HG02870 (cell line): Measurements from ENCODE around the gene ZNF181.
"Not testable (repeated sequence)": the region's sequence is repeated elsewhere in the genome, so short reads cannot be mapped to it uniquely, and the experiment has no call there.

ENCODE experiments used
- ATAC-seq: cut with Tn5 transposase; IDR thresholded peaks from one replicate; pipeline ENCODE4 v1.9.1; 2021; ENCODE audit warnings: mild to moderate bottlenecking, moderate library complexity; ENCODE audit not compliant: unreplicated experiment

Gene ZNF181

DNA sequence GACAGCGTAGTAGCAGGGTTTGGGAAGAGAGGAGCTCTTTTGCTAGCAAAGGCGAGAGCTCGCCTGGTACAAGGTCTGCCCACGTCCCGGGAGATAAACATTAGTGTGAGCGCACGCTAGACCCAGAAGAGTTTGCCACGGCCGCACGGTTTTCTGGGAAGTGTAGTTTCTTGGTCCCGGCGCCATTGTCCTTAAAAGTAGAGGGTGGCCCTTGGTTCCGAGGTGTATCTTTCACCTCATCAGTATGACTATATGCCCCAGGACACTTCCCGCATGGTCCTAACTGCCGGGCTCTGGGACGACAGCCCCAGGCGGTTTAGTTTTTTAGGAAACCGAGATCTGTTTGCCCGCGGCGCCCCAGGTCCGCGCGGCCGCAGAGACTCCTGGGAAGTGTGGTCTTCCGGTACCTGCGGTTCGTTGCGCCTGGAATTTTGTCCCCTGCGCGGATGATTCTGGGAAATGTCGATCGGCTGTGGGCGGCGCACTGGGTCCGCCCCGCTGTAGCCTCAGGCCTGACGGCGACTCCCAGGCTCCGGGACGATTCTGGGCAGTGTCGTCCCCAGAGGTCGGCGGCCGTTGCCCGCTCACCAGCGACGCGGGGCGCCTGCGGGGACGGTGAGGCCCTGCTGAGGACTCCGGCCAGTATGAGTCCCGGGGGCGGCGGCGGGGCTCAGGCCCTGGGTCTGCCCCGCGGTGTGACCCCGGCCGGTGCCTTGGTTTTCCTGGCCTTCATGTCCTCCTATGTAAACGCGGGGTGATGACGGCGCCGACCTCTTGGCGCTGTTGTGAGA is at the start of gene ZNF181:
Gene ZNF181 (plus strand): TSS at position 498 of the 791 bp plus-strand sequence. CDS start 795 bp downstream, outside the sequence.
- peak; percentile 75 for ATAC-seq

DNA sequence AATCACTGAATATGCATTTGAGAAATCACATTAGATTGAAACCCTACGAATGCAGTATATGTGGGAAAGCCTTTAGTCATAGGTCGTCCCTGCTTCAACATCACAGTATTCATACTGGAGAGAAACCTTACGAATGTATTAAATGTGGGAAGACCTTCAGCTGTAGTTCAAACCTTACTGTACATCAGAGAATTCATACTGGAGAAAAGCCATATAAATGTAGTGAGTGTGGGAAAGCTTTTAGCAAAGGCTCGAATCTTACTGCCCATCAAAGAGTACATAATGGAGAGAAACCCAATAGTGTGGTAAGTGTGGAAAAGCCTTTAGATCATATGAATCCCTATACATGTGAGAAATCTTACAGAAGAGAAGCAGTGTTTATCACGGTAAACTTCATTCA is 48.8 kb upstream of the ZNF181 start:
- not testable (repeated sequence) for ATAC-seq

DNA sequence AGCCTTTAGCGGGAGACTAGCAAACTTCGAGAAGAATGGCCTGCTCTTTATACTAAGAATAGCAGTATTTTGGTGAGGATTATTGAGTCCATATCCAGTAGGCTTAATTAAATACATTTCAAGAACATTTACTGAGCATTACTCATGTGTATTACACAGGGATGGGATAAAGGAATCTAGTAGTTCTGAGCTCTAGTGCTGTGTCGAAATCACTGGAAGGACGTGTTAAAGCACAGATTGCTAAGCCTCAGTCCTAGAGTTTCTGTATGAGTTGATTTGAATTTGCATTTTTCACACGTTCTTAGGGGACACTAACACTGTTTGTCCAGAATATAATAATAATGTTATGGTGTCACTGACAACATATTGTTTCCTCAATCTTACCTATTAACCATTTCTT is 47.6 kb upstream of the ZNF181 start:
- no peak for ATAC-seq

DNA sequence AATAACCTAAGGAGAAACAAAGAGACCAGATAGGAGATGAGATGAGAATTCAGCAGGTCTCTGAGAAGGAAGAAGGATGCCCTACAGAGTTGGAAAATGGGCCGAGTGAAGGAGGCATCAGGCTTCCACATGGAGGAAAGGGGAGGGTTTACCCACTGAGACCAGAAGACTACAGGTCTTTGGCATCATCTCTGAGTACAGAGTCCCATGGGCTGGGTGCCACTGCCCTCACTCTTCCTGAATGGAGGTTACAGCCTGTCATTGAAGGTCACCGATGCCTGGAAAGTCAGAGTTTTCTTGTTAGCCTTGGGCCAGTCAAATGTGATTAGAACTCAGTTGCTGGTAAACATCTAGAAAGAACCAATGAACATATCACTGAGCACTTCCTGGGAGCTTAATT is 46.7 kb upstream of the ZNF181 start:
- no peak for ATAC-seq

DNA sequence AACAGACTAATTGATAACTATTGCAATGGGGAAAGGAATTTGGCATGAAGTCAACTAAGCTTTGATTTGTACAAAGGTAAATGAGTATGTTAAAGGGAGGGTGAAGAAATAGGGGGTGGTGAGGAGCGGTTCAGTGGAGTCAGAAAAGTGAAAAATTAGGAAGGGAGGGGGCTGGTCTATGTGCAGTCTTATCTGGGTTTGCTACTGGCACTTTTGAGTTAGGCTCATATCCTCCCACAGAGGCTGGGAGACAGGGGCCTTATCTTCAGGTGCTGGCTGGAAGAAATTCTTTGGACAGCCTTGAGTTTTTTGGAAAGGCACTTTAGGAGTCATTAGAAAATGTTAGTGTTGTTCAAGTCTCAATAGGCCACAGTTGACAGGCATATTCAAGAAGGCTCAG is 45.5 kb upstream of the ZNF181 start:
- no peak for ATAC-seq

DNA sequence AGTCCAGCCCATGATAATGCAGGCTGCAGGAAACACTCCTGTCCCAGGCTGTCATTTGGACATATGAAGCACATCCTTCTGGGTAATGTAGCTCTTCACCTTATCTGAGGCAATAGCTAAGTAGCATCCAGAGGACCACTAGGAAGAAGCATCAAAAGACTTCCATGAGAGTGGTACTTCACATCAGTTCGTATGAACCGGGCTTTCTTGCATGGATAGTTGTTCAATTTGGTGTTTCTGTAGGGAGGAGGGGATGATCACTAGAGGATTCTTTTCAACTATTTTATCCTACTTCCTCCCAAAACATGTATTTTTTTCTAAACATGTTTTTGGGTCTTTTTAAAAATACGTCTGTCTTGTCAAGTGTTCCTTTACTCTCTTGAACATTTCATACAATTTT is 43.7 kb upstream of the ZNF181 start:
- no peak for ATAC-seq

DNA sequence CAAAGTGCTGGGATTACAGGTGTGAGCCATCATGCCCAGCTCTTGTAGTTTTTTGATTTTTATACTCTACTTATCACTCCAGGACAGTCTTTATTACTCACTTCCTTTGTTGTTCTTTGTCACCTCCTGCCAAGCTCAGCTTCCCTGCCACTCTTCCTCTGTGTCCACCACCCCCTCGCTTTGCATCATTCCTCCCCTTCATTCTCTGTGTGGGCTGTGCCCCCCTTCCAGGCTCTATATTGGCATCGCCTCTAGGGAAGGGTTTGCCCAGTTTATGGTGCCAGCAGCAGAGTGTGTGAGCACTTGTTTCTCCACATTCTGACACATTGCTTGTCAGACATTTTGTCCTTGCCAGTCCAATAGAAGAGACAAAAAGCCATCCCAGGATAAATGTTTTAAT is 41.5 kb upstream of the ZNF181 start:
- ATAC-seq = no peak

DNA sequence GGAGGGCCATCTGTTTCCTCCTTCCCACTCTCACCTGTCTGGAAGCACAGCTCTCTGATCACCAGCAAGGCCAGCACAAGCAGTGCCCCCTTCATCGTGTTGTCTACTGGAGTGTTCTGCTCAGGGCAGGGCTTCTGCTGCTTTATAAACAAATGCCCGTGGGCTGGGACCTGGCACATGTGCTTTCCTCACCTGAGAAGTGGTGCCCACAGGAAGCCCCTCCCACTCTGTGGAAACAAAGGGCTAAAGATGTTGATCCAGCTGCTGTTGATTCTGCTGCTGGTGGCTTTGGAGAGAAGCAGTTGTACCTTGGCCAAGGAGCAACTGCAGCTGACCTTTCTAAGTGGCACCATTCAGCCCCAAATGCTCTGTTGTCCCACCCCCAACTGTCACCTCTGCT is 26.4 kb upstream of the ZNF181 start:
- ATAC-seq = no peak

DNA sequence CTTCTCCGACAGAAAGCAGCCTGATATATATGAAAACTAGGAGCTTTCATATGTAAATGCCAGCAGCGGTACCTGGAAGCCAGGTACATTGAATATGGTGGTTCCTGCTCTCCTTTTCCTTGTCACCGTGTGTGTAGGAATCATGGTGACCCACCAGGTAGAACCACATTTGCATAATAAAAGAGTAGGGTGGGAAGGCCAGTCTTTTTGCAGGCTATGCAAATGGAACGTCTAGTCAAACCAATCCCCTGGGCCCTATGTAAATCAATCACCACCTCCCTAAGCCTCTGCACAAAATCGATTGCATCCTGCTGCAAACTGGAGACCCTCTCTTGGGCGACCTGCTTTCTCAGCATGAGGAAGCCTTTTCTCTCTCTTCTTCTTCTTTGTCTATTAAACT is 22.2 kb upstream of the ZNF181 start:
- no peak for ATAC-seq

DNA sequence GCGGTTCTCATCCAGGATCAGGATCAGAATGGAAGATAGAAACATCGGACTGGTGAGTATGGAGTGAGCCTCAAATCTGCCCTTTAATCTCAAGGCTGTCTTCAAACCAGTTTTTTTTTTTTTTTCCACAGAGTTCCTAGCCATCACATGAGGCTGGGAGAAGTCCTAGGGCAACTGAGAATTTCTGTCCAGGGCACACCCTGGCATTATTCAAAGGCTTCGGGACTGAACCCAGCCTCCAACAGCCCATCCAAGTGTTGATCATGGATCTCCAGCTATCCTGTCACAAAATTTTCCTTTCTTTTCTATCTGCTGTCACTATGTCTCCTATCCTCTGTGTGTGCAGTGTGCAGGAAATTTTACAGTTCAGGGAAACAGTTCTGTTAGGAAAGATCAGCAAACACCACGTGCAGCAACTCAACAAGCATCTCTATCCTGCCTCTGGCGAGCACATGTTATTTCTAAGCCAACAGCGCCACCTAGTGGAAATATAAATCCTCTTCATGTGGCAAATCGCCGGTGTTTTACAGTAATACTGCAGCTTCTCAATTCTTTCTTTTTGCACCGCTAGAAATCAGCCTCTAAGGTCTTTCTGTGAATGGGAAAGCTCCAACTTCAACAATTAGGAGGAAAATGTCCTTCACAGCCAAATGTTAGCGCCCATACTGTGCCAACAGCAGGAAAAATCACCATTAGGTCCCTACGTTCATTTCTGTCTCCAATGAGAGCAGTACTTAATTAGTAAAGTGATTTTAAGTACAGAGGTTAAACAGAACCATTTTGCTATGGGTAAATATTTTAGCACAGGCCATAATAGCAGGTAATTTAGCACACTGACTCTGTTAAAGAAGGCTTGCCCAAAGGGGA is 21.4 kb upstream of the ZNF181 start:
- ATAC-seq = no peak

DNA sequence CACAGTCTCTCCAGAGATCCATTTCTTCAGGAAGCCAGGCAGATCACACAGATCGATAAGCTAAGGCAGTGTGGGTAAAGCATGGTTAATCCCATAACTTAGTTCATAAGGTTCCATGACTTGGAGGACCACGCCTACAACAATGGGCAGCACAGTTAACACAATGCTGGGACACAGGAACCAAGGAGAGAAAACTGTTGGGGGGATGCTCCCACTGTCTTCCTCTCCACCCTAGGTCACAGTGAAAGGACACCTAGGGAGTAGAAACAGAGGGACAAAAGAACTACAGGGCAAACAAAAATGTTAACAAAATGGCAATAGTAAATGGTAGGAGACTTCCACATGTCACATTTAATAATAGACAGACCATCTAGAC is 20.8 kb upstream of the ZNF181 start:
- ATAC-seq = no peak

DNA sequence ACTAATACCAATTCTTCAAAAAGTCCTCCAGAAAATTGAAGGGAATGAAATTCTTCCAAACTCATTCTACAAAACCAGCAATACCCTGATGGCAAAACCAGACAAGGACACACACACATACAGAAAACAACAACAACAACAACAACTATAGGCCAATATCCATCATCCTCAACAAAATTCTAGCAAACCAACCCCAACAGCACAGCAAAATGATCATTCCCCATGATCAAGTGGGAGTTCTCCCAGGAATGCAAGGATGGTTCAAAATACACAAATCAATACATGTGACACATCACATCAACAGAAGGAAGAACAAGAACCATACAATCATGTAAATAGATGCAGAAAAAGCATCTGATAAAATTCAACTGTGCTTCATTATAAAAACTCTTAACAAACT is 18.7 kb upstream of the ZNF181 start:
- ATAC-seq = no peak

DNA sequence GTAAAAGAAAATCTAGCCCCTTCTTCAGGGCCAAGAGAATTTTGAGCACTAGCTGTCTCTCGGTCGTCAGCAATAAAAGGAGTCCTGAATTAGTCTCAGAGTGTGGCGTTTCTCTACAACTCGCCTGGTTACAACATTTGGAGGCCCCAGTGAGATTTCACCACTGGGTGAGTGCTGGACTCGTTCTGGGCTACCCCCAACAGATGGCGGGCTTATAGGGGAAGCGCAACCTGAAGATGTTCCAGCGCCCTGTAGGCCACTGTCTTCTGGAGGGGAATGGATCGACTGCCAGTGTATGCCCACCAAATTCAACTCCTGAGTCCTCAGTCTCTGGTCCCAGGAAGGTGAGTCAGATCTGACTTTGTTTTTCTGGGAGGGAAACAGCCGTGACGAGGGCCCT is 11.7 kb upstream of the ZNF181 start:
- no peak for ATAC-seq

DNA sequence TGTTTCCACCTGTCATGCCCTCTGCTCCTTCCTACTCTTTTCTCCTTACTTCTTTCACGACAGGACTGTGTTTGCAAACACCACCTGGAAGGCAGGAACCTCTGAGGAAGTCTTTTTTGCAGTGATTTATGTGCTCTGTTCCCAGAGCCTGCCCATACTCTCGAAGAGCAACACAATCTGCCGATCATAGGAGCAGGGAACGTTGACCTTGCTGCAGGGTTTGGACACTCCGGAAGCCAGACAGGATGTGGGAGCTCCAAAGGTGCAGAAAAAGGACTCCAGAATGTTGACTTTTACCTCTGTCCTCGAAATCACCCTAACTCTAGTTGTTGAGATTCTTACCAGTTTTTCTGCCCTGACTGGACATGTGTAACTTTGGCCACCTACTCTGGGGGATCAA is 8.6 kb upstream of the ZNF181 start:
- no peak for ATAC-seq

DNA sequence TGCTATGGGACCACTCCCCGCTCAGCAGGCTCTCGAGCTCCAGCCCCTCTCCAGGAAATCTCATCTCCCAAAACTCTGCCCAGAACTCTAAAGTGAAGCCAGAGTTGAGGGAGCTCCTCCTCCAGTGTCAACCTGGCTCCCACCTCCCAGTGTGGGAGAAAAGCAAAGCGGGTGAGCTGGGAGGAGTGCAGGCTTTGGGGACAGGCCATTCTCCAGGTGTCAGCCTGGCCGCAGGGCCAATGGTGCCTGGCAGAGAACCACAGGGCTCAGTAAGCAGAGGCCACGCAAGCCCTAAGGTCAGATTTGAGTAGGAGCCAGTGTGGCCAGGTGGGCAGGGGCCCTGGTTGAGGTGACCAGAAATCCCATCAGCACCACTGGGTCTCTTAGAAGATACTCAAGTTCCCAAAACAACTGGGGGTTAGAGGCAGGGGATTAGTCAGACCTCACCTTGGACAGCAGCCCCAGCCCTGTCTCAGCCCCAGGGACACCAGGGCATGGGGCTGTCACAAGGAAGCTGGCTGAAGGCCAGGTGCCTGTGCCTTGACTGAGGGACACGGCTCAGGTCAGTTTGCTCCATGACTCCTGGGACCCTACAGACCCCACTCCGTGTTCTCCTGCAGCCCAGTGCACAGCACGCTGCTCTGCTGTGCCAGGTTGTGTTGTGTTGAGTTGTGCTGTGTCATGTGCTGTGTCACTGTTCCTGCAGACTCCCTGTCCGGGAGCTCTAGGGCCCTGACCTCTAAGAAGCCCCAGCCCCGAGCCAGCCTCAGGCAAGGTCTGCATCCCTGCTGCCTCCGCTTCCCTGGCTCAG is 2.8 kb upstream of the ZNF181 start:
- no peak for ATAC-seq

DNA sequence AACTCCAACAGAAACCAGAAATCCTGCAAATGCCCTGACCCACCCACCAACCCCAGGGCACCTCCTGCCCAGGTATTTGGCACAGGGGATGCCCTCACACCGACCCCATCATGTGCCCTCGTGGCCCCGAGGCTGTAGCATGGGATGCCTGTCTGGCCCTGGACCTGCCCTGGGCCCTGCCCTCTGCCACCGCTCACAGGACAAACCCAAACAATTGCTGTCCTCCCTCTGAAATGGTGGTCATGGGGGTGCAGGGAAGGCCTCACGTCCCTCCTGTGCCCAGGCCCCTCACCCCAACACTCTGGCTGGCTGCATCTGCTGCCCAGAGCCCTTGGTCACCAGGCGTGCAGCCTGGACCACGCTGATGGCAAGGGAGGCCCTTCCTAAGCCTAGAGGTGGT is 2.1 kb upstream of the ZNF181 start:
- ATAC-seq = no peak

DNA sequence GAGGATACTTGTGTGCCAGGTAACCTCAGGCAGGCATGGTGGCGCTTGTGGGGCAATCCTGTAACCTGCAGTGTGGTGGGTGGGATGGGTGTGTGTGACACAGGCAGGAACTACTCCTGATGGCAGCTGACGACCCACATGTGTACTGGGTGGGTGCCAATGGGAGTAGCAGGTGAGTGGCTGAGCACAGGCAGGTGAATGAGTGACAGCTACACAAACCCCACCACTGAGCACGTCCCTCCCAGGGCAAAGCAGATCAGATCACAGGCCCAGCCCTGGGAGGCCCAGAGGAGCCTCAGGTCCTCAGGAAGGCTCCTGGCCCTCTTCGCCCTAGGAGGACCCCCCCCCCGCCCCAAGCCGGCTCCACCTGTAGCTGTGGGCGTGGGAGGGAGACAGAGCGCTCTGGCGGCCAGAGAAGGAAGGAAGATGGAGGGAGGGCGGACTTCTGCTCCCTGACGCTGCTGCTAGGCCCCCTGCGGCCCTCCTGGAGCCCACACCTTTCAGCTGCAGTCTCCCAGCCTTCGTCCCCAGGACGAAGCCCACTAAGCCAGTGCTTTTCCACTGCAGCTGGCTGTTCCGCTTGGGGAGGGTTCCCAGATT is 1.3 kb upstream of the ZNF181 start:
- ATAC-seq = no peak

DNA sequence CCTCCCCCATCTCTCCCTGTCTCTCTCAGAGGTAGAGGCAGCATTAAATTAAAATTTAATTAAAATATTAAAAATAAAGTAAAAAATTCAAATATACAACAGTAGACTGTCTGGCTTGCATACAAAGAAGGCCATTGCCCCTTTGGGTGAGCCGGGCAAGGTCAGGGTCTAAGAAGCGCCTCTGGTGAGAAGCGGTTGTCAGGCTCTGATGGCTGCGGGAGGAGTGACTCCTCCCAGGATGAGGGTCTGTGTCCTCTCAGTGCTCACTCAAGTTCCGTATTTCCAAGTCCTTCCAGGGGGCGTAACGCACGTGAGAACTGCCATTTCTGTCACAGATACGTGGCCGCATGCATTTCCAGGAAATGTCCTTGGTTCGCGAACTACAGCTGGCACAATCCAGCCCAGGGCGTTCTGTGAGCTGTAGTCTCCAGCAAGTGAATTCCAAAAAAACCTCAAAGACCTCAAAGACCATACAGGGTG is 737 bp upstream of the ZNF181 start:
- peak; percentile 17 for ATAC-seq

DNA sequence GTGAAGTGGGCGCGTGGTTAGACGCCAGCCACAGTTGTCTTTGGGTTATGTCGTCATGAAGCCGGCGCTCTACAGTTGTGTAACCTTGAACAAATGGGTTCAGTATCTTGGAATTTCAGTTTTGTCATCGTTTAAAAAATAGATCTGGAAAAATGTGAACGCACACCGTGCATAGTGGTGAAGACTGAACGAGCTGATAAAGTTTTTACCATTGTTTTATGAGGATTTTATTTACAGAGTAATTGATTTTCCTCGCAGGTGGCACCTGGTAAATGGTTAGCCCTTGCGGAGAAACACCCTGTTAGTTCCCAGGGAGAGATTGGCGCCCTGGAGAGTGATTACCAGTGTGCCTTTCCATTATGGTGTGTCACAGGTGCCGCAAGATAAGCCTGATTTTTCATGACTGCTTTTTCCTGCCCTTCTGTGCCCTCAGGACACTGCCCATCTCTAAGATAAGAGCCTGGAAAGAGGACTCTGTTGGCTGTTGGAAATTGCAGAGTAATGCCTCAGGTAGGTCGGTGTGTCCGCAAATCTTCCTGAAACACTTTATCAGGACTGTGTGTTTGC is 577 bp downstream of the ZNF181 start:
- ATAC-seq = peak; percentile 36

DNA sequence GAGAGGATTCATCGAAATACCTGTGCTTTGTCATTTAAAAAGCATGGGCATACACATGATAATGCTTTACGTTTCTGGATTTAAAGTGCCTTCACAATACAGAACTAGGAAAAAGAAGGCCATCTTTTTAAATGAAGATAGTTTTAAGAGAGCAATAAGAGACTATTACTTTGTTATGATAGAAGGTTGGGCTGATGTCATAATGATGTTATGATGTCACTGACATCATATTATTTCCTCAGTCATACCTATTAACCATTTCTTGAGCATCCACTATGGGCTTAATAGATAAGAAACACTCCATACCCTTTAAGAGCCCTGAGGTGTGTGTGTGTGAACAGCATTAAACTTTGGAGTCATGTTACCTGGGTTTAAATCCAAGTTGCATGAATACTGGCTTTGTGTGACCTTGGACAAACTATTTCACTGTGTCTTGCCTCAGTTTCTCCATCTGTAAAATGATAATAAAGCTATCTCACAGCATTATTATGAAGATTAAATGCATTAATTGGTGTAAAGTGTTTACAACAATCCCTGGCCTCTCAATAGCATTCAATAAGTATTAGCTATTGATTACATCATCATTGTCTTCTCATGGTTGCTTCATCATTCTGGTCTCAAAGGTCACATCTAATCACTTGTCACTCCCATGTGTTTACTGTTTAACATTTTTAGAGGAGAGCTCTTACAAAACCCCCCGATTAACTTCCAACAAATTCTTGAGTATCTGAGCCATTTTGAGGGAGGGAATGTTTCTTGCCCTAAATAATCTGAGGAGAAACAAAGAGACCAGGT is 11.1 kb downstream of the ZNF181 start:
- ATAC-seq = no peak
